Tibial nerve (tissue), 4 donors: ENCODE results near the gene CHKA. TPM values are rescaled to one million over a fixed set of nuclear protein-coding genes. Genes with fewer than 3 reads are reported as not detected.

Experiments used
- DNase-seq, 2 donors: peaks; one replicate each; pipeline ENCODE4 v3.0.0-alpha.2; 2019; ENCODE audit warnings: low spot score in 2 of 2
- H3K27ac ChIP-seq, 4 donors: fragments of 200-600 bp; sonication (generic) in 3 of 4; one replicate each; pipeline ENCODE4 v1.5.1; 2017 to 2019; ENCODE audit warnings: mild to moderate bottlenecking in 1 of 4
- H3K27me3 ChIP-seq, 2 donors: fragments of 200-600 bp; sonication (generic) in 1 of 2; one replicate each; pipeline versions ENCODE4 v1.5.1 to v1.6.0; 2017 to 2019
- H3K36me3 ChIP-seq, 3 donors: fragments of 200-600 bp; sonication (generic); one replicate each; pipeline ENCODE4 v1.5.1; 2018 to 2019
- H3K4me1 ChIP-seq, 4 donors: fragments of 200-600 bp; sonication (generic) in 3 of 4; one replicate each; pipeline ENCODE4 v1.5.1; 2017 to 2019
- H3K4me3 ChIP-seq, 4 donors: fragments of 200-600 bp; sonication (generic) in 3 of 4; one replicate each; pipeline ENCODE4 v1.5.1; 2017 to 2019; ENCODE audit warnings: mild to moderate bottlenecking in 1 of 4, moderate library complexity in 1 of 4
- H3K9me3 ChIP-seq, 4 donors: fragments of 200-600 bp; sonication (generic) in 3 of 4; one replicate each; pipeline ENCODE4 v1.5.1; 2017 to 2019
- EP300 ChIP-seq, 2 donors: sonication (generic); formaldehyde crosslinking; IDR thresholded peaks; one replicate each; pipeline ENCODE4 v1.6.1; 2017; ENCODE audit warnings: antibody characterized with exemption in 2 of 2, mild to moderate bottlenecking in 1 of 2
- POLR2A ChIP-seq, 2 donors: fragments of 450-650 bp; IDR thresholded peaks; one replicate each; pipeline ENCODE4 v1.6.1; 2017; ENCODE audit warnings: antibody characterized with exemption in 2 of 2, mild to moderate bottlenecking in 2 of 2, moderate library complexity in 2 of 2
- WGBS, 2 donors: methylation state at CpG; one replicate each; pipeline ENCODE4 v1.1.5; 2018; 5-methylcytosine and 5-hydroxymethylcytosine counted together
- total RNA-seq, 4 donors: library from RNA; depleted of rRNA; stranded (reverse); fragments of >200 nt; gene quantifications; one replicate each; pipeline ENCODE4 v1.1.0, GENCODE V29; 2016
- TF ChIP-seq, protein P1 (sequence below), 5 experiments: fragments of 200-600 bp in 3 of 5; fragments of 450-650 bp in 2 of 5; sonication (generic) in 3 of 5; IDR thresholded peaks; one replicate each; pipeline ENCODE4 v1.5.1; 2016 to 2019; ENCODE audit warnings: antibody characterized with exemption in 5 of 5, mild to moderate bottlenecking in 3 of 5, moderate library complexity in 2 of 5

CHKA gene
- total RNA-seq, 4 donors from 2014 or later = 53.7 to 83.9 (median 78.0) TPM

- peaks cover 0 to 97% (median 65%) of the 10 kb centered on the region in 4 donors for H3K4me1 ChIP-seq
- TF ChIP-seq POLR2A (IDR thresholded peaks at IDR 0.05) = no peak
- no peak for TF ChIP-seq EP300 (IDR thresholded peaks at IDR 0.05)
- TF ChIP-seq, protein P1, sequence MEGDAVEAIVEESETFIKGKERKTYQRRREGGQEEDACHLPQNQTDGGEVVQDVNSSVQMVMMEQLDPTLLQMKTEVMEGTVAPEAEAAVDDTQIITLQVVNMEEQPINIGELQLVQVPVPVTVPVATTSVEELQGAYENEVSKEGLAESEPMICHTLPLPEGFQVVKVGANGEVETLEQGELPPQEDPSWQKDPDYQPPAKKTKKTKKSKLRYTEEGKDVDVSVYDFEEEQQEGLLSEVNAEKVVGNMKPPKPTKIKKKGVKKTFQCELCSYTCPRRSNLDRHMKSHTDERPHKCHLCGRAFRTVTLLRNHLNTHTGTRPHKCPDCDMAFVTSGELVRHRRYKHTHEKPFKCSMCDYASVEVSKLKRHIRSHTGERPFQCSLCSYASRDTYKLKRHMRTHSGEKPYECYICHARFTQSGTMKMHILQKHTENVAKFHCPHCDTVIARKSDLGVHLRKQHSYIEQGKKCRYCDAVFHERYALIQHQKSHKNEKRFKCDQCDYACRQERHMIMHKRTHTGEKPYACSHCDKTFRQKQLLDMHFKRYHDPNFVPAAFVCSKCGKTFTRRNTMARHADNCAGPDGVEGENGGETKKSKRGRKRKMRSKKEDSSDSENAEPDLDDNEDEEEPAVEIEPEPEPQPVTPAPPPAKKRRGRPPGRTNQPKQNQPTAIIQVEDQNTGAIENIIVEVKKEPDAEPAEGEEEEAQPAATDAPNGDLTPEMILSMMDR (IDR thresholded peaks at IDR 0.05) = no peak
- no peaks in the 10 kb centered on the region for H3K9me3 ChIP-seq
- H3K27ac ChIP-seq = peak overlapping the region; percentile 93 to 98 (median 96)
- no peak for DNase-seq
- no peak overlapping the region for H3K4me3 ChIP-seq
- no peaks in the 10 kb centered on the region for H3K27me3 ChIP-seq
- 70 to 96% methylated on average over 2 to 15 of the region's 19 CpGs for WGBS, 2 donors
- H3K36me3 ChIP-seq = peaks cover 0 to 17% (median 0%) of the 10 kb centered on the region in 3 donors
These were observed 106.2 kb downstream of the CHKA start for GRCh38 chr11:68014947-68015447.

DNA sequence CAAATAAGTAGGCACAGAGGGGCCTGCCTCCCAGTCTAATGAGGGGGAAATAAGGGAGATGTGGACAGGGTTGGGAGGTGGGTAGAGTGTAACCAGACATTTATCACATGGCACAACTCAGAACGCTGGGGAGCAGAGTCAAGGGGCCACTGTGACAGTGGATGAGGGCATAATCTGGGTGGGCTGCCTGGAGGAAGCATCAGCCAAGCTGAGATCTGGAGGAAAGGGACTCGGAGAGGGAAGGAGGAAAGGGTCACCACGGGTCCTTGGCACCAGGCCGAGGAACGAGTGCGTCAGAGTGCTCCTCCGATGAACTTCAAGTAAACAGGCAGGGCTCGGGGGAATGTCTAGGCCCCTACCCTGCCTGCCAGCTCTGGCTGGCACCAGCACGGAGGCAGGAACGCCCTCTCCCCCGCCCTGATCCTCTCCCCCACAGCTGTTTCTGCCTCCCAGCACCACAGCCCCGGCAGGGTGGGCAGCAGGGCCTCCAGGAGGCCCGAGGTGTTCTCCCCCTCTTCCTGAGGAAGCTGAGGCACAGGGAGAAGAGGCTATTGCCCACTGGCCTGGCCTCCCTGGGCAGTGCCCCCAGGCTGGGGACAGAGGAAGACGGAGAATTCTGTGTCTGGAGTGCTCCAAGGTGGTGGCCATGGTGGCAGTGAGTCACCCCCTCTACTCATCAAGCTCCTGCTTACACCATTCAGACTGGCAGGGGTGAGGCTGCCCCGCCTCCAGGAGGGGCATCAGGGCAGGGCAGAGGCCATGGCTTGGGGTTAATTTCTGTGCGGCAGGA, 106.8 kb downstream of the CHKA start:
- Histone ChIP-seq H3K4me1 (peaks cover 0 to 98% (median 71%) of the 10 kb centered on the region in 4 donors), H3K27me3 (no peaks in the 10 kb centered on the region), H3K9me3 (no peaks in the 10 kb centered on the region), H3K27ac (peak overlapping the region; percentile 93 to 98 (median 96)), H3K36me3 (peaks cover 0 to 12% (median 0%) of the 10 kb centered on the region in 3 donors), H3K4me3 (no peak overlapping the region)
- peak; percentile 61 for DNase-seq
- TF ChIP-seq EP300 (IDR thresholded peaks at IDR 0.05) = peak; percentile 44 to 68
- TF ChIP-seq POLR2A (IDR thresholded peaks at IDR 0.05) = no peak
- WGBS, 2 donors = 14 to 21% methylated on average over 9 to 11 of the region's 16 CpGs

DNA sequence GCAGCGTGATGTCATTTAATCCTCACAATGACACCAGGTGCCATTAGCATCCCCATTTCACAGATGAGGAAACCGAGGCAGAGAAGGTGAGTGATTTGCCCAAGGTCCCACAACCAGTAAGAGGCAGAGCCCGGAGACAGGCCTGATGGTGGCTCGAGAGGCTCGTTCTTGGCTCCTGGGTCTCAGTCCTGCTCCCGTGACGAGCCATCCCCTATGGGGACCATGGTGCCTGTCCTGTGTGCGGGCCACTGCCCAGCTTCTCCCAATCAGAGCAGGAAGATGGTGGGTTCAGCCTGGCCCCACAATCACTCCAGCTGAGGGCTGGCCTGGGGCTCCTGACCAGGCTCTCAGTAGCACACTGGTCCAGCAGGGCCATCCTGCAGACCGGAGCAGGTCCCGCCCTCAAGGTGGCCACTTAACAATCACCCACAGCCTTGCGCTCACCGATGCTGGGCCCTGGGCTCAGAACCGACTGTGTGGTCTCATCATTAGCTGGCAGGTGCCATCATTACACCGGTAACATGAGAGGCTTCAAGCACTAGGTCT, 107.5 kb downstream of the CHKA start:
- H3K27ac ChIP-seq = peak overlapping the region; percentile 93 to 98 (median 96)
- H3K4me1 ChIP-seq = peaks cover 0 to 98% (median 77%) of the 10 kb centered on the region in 4 donors
- no peak overlapping the region for H3K4me3 ChIP-seq
- DNase-seq = no peak
- 73 to 85% methylated on average over 13 to 14 of the region's 14 CpGs for WGBS, 2 donors
- peaks cover 0 to 12% (median 0%) of the 10 kb centered on the region in 3 donors for H3K36me3 ChIP-seq
- H3K27me3 ChIP-seq = no peaks in the 10 kb centered on the region
- H3K9me3 ChIP-seq = no peaks in the 10 kb centered on the region
- TF ChIP-seq EP300 (IDR thresholded peaks at IDR 0.05) (no peak), POLR2A (IDR thresholded peaks at IDR 0.05) (no peak)
- TF ChIP-seq, protein P1 (IDR thresholded peaks at IDR 0.05) = no peak

DNA sequence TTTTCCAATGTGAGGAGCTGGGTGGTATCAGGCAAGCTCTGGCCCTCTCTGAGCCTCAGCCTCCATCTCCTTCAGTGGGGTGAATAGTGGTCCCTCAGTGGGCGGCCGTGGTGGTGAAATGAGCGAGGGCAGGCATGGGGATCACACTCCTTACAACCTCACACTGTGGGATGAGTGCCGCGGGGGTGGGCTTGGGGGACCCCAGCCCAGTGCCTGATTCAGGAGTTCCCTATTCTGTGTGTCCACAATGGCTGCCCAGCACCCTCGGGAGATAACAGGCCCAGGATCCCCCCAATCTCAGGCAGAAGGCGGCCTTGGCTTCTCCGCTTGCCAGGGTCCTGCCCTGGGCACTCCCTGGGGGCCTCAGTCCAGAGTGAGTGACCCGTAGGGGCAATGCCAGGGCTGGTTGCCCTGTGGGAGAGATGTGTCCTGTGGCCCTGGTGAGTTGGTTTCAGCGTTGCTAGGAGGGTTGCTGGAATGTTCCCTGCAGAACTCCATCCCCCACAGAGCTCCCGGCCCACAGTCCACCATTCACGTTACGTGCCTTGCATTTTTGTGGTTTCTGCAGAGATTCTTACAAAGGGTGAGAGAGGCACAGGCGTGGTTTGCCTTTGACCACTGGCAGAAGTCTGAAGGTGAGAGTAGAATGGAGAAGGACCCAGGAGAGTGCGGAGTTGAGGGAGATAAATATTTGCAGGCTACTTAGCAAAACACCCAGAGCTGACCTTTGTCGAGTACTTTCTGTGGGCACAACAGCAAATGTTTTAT, 108.2 kb downstream of the CHKA start:
- TF ChIP-seq, protein P1 (IDR thresholded peaks at IDR 0.05) = no peak
- TF ChIP-seq POLR2A (IDR thresholded peaks at IDR 0.05) (peak; percentile 10 to 43), EP300 (IDR thresholded peaks at IDR 0.05) (peak; percentile 50 to 89)
- H3K9me3 ChIP-seq = no peaks in the 10 kb centered on the region
- peak overlapping the region; percentile 93 to 98 (median 96) for H3K27ac ChIP-seq
- no peak overlapping the region for H3K4me3 ChIP-seq
- DNase-seq = peak; percentile 49 to 51
- 46 to 47% methylated on average over 13 to 16 of the region's 16 CpGs for WGBS, 2 donors
- H3K36me3 ChIP-seq = peaks cover 0 to 12% (median 0%) of the 10 kb centered on the region in 3 donors
- no peaks in the 10 kb centered on the region for H3K27me3 ChIP-seq
- peaks cover 0 to 98% (median 81%) of the 10 kb centered on the region in 4 donors for H3K4me1 ChIP-seq
